H9 (cell line): ENCODE results near the gene TEKT5. TPM values are rescaled to one million over a fixed set of nuclear protein-coding genes. Genes with fewer than 3 reads are reported as not detected.

Experiments
- DNase-seq: peaks from one replicate; pipeline ENCODE4 v3.0.0-alpha.2; 2017
- H2AFZ ChIP-seq: one replicate; pipeline ENCODE4 v1.6.1; 2013; ENCODE audit warnings: mild to moderate bottlenecking, low read length, control low read depth, moderate library complexity
- H2AK5ac ChIP-seq: 2 replicates; pipeline ENCODE4 v1.6.1; 2013; ENCODE audit warnings: low read length, control low read depth, mixed read lengths; ENCODE audit not compliant: insufficient read length
- H2BK120ac ChIP-seq: one replicate; pipeline ENCODE4 v1.6.1; 2013; ENCODE audit warnings: low read depth, mild to moderate bottlenecking, low read length, control low read depth, inconsistent platforms; ENCODE audit not compliant: poor library complexity, severe bottlenecking
- H2BK12ac ChIP-seq: 2 replicates; pipeline ENCODE4 v1.6.1; 2013; ENCODE audit warnings: low read length, control low read depth, mixed read lengths, low read depth; ENCODE audit not compliant: insufficient read length
- H2BK15ac ChIP-seq: 2 replicates; pipeline ENCODE4 v1.6.1; 2013; ENCODE audit warnings: low read depth, low read length, control low read depth
- H2BK20ac ChIP-seq: one replicate; pipeline ENCODE4 v1.6.1; 2013; ENCODE audit warnings: low read depth, mild to moderate bottlenecking, low read length, control low read depth, inconsistent platforms; ENCODE audit not compliant: poor library complexity, severe bottlenecking
- H2BK5ac ChIP-seq: 2 replicates; pipeline ENCODE4 v1.6.1; 2013; ENCODE audit warnings: low read length, control low read depth, mixed read lengths; ENCODE audit not compliant: insufficient read length
- H3K14ac ChIP-seq: 2 replicates; pipeline ENCODE4 v1.6.1; 2013; ENCODE audit warnings: low read length, control low read depth; ENCODE audit not compliant: insufficient read depth
- H3K18ac ChIP-seq: 2 replicates; pipeline ENCODE4 v1.6.1; 2013; ENCODE audit warnings: low read depth, mild to moderate bottlenecking, mixed read lengths, low read length, control low read depth; ENCODE audit not compliant: insufficient read length
- H3K23ac ChIP-seq: 2 replicates; pipeline ENCODE4 v1.6.1; 2013; ENCODE audit warnings: low read length, control low read depth, mixed read lengths, low read depth; ENCODE audit not compliant: insufficient read length
- H3K23me2 ChIP-seq: 2 replicates; pipeline ENCODE4 v1.6.1; 2013; ENCODE audit warnings: low read depth, mild to moderate bottlenecking, mixed read lengths, low read length, control low read depth; ENCODE audit not compliant: insufficient read length, poor library complexity, severe bottlenecking
- H3K27ac ChIP-seq: 2 replicates; pipeline ENCODE4 v1.5.1; 2013; ENCODE audit warnings: low read length, control low read depth, mixed read lengths, low read depth; ENCODE audit not compliant: insufficient read length
- H3K27me3 ChIP-seq: 2 replicates; pipeline ENCODE4 v1.6.1; 2013; ENCODE audit warnings: low read length, control low read depth, inconsistent platforms; ENCODE audit not compliant: insufficient read depth
- H3K4ac ChIP-seq: 2 replicates; pipeline ENCODE4 v1.6.1; 2013; ENCODE audit warnings: low read depth, mild to moderate bottlenecking, control low read depth, inconsistent platforms, low read length, moderate library complexity
- H3K4me1 ChIP-seq: 2 replicates; pipeline ENCODE4 v1.6.1; 2013; ENCODE audit warnings: low read length, control low read depth, inconsistent platforms; ENCODE audit not compliant: insufficient read depth
- H3K4me2 ChIP-seq: 2 replicates; pipeline ENCODE4 v1.6.1; 2013; ENCODE audit warnings: low read length, control low read depth, mixed read lengths; ENCODE audit not compliant: insufficient read length, insufficient read depth
- H3K56ac ChIP-seq: 2 replicates; pipeline ENCODE4 v1.6.1; 2013; ENCODE audit warnings: low read depth, mild to moderate bottlenecking, mixed read lengths, low read length, control low read depth; ENCODE audit not compliant: insufficient read length
- H3K79me1 ChIP-seq: 2 replicates; pipeline ENCODE4 v1.6.1; 2013; ENCODE audit warnings: low read depth, mild to moderate bottlenecking, moderate library complexity, low read length, control low read depth, inconsistent platforms; ENCODE audit not compliant: insufficient read depth, poor library complexity, severe bottlenecking
- H3K79me2 ChIP-seq: 2 replicates; pipeline ENCODE4 v1.6.1; 2013; ENCODE audit warnings: low read length, control low read depth, inconsistent platforms; ENCODE audit not compliant: insufficient read depth
- H3K9ac ChIP-seq: 2 replicates; pipeline ENCODE4 v1.6.1; 2013; ENCODE audit warnings: low read length, control low read depth, mixed read lengths; ENCODE audit not compliant: insufficient read length; ENCODE audit errors: extremely low read depth
- H3K9me3 ChIP-seq: one replicate; pipeline ENCODE4 v1.6.1; 2013; ENCODE audit warnings: low read depth, low read length, inconsistent platforms; ENCODE audit not compliant: control insufficient read depth
- H3T11ph ChIP-seq: one replicate; pipeline ENCODE4 v1.6.1; 2013; ENCODE audit warnings: mild to moderate bottlenecking, low read length, control low read depth, inconsistent platforms
- H4K20me1 ChIP-seq: one replicate; pipeline ENCODE4 v1.6.1; 2013; ENCODE audit not compliant: control insufficient read depth, insufficient read length, insufficient read depth
- H4K5ac ChIP-seq: 2 replicates; pipeline ENCODE4 v1.6.1; 2013; ENCODE audit warnings: low read depth, mild to moderate bottlenecking, mixed read lengths, low read length, control low read depth; ENCODE audit not compliant: insufficient read length
- H4K8ac ChIP-seq: replicated peaks from 2 replicates; pipeline ENCODE4 v1.6.1; 2013; ENCODE audit warnings: low read length, control low read depth, mixed read lengths, low read depth; ENCODE audit not compliant: insufficient read length
- H4K91ac ChIP-seq: 2 replicates; pipeline ENCODE4 v1.6.1; 2013; ENCODE audit warnings: low read depth, mild to moderate bottlenecking, moderate library complexity, mixed read lengths, low read length, control low read depth; ENCODE audit not compliant: insufficient read length
- H3K27ac Mint-ChIP-seq, 3 experiments: 2 replicates in 2 of 3; 3 replicates in 1 of 3; pipeline ENCODE4 v1.8.0; 2020 to 2021; ENCODE audit warnings: mixed read lengths in 3 of 3, mild to moderate bottlenecking in 1 of 3, moderate library complexity in 1 of 3
- H3K27me3 Mint-ChIP-seq: 2 replicates; pipeline ENCODE4 v1.8.0; 2021; ENCODE audit warnings: low read depth, mild to moderate bottlenecking, moderate library complexity, mixed read lengths
- H3K36me3 Mint-ChIP-seq, 3 experiments: 2 replicates in 2 of 3; 3 replicates in 1 of 3; pipeline ENCODE4 v1.8.0; 2020 to 2021; ENCODE audit warnings: low read depth in 3 of 3, mixed read lengths in 3 of 3; ENCODE audit not compliant: insufficient read depth in 1 of 3
- H3K4me1 Mint-ChIP-seq, 2 experiments: 2 replicates each; pipeline ENCODE4 v1.8.0; 2020; ENCODE audit warnings: mixed read lengths in 2 of 2
- H3K4me3 Mint-ChIP-seq, 2 experiments: 2 replicates in 1 of 2; 3 replicates in 1 of 2; pipeline ENCODE4 v1.8.0; 2020 to 2021; ENCODE audit warnings: mild to moderate bottlenecking in 2 of 2, mixed read lengths in 2 of 2, moderate library complexity in 1 of 2
- H3K9me3 Mint-ChIP-seq, 2 experiments: 2 replicates in 1 of 2; 3 replicates in 1 of 2; pipeline ENCODE4 v1.8.0; 2020; ENCODE audit warnings: mild to moderate bottlenecking in 2 of 2, mixed read lengths in 2 of 2, moderate library complexity in 1 of 2
- CTCF ChIP-seq: fragments of 200-600 bp; sonication (generic); conservative IDR thresholded peaks from 3 replicates; pipeline ENCODE4 v1.8.0; 2021; ENCODE audit warnings: antibody characterized with exemption, mild to moderate bottlenecking
- WGBS: extraction: QIAGEN DNeasy Blood & Tissue Kit; methylation state at CpG from one replicate; pipeline ENCODE4 v1.1.7; 2013; ENCODE audit warnings: missing lambda C conversion rate, low lambda C conversion rate, mixed read lengths; ENCODE audit not compliant: insufficient read length; ENCODE audit errors: extremely low coverage; 5-methylcytosine and 5-hydroxymethylcytosine counted together
- total RNA-seq: library from RNA; stranded (reverse); gene quantifications from 2 replicates; pipeline ENCODE4 v1.2.1, GENCODE V29; 2021

Gene TEKT5
- total RNA-seq, 1 experiment from 2014 or later: 0.31 TPM

GRCh38 chr16:10646228-10646580 lies 48.5 kb downstream of the TEKT5 start:
- Histone ChIP-seq H2BK5ac (no peak overlapping the region), H3K18ac (no peak overlapping the region), H4K8ac (no peak overlapping the region), H4K5ac (no peak overlapping the region), H2BK12ac (no peak overlapping the region), H3K4me1 (0 out of 2 replicates have a peak, but pooled peaks cover 2% of the 10 kb centered on the region), H3K14ac (no peak overlapping the region), H3K56ac (no peak overlapping the region), H4K91ac (no peak overlapping the region), H3K4ac (no peak overlapping the region), H4K20me1 (no peaks in the 10 kb centered on the region), H2BK15ac (no peak overlapping the region), H3K9me3 (no peaks in the 10 kb centered on the region), H3K23me2 (no peaks in the 10 kb centered on the region), H2BK120ac (no peak overlapping the region), H3T11ph (no peak overlapping the region), H3K27me3 (no peaks in the 10 kb centered on the region), H2AK5ac (no peak overlapping the region), H3K79me1 (no peaks in the 10 kb centered on the region), H3K27ac (no peak overlapping the region), H3K9ac (no peak overlapping the region), H3K23ac (no peak overlapping the region), H2AFZ (no peak overlapping the region), H2BK20ac (no peak overlapping the region), H3K79me2 (no peaks in the 10 kb centered on the region), H3K4me2 (no peak overlapping the region)
- no peak overlapping the region for H3K27ac Mint-ChIP-seq
- H3K27me3 Mint-ChIP-seq: peaks cover 4% of the 10 kb centered on the region; the same call in 1 of the 2 replicates
- no peak for TF ChIP-seq CTCF
- peaks cover 28 to 32% of the 10 kb centered on the region in 2 experiments for H3K4me1 Mint-ChIP-seq
- no peaks in the 10 kb centered on the region for H3K36me3 Mint-ChIP-seq
- WGBS: no CpG with 5 or more reads among the region's 1 CpG
- no peak overlapping the region for H3K4me3 Mint-ChIP-seq
- no peak for DNase-seq
- peaks cover 0 to 4% of the 10 kb centered on the region in 2 experiments; a peak in 1 of 5 replicates for H3K9me3 Mint-ChIP-seq
